Right lobe of liver (tissue), 4 donors: ENCODE data around the gene NIT2.

Experiments
- POLR2A ChIP-seq: fragments of 450-650 bp; IDR thresholded peaks from one replicate; pipeline ENCODE4 v1.6.1; 2017; ENCODE audit warnings: antibody characterized with exemption, mild to moderate bottlenecking
- TF ChIP-seq, protein P1 (sequence below), 4 donors: fragments of 200-600 bp in 3 of 4; fragments of 450-650 bp in 1 of 4; IDR thresholded peaks; one replicate each; pipeline versions ENCODE4 v1.5.1 to v1.8.0; 2016 to 2022; ENCODE audit warnings: antibody characterized with exemption in 4 of 4, mild to moderate bottlenecking in 2 of 4
- donor health status: DM: no; HTN: no; CAD: no.
- donor health status: DM: no; HTN: no; CAD: no.
- donor health status: DM: no; HTN: yes; CAD: no.

DNA sequence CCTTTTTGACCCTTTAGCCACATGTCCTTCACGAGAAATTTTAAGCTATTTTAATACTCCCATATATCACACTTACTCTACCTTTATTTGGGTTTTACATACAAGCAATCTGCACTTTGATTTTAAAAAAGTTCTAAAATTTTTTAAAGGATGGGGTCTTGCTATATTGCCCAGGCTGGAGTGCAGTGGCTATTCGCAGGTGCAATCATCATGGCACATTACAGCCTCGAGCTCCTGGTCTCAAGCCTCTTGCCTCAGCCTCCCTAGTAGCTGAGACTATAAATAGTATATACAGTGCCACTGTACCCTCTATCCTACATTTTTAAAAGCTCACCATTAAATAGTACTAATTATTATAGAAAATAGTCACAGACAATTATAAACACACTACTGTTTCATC, 29.9 kb downstream of the NIT2 start:
- no peak for TF ChIP-seq POLR2A
- TF ChIP-seq, protein P1, sequence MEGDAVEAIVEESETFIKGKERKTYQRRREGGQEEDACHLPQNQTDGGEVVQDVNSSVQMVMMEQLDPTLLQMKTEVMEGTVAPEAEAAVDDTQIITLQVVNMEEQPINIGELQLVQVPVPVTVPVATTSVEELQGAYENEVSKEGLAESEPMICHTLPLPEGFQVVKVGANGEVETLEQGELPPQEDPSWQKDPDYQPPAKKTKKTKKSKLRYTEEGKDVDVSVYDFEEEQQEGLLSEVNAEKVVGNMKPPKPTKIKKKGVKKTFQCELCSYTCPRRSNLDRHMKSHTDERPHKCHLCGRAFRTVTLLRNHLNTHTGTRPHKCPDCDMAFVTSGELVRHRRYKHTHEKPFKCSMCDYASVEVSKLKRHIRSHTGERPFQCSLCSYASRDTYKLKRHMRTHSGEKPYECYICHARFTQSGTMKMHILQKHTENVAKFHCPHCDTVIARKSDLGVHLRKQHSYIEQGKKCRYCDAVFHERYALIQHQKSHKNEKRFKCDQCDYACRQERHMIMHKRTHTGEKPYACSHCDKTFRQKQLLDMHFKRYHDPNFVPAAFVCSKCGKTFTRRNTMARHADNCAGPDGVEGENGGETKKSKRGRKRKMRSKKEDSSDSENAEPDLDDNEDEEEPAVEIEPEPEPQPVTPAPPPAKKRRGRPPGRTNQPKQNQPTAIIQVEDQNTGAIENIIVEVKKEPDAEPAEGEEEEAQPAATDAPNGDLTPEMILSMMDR (IDR thresholded peaks at IDR 0.05), result no peak
